Rectal smooth muscle tissue (tissue), 1 donor: ENCODE results near the gene SUN2.

ENCODE experiments used
- H3K27ac ChIP-seq: one replicate; pipeline ENCODE4 v1.7.0; 2013; ENCODE audit warnings: low read depth, low read length, inconsistent platforms
- H3K27me3 ChIP-seq: one replicate; pipeline ENCODE4 v1.7.0; 2013; ENCODE audit warnings: low read length; ENCODE audit not compliant: control insufficient read depth, insufficient read depth
- H3K36me3 ChIP-seq: one replicate; pipeline ENCODE4 v1.7.0; 2013; ENCODE audit warnings: low read length; ENCODE audit not compliant: control insufficient read depth, insufficient read depth
- H3K4me1 ChIP-seq: one replicate; pipeline ENCODE4 v1.7.0; 2013; ENCODE audit warnings: low read length; ENCODE audit not compliant: control insufficient read depth, insufficient read depth
- H3K4me3 ChIP-seq: one replicate; pipeline ENCODE4 v1.7.0; 2013; ENCODE audit warnings: low read length
- H3K9ac ChIP-seq: one replicate; pipeline ENCODE4 v1.7.0; 2013; ENCODE audit warnings: low read length

The SUN2 gene

GRCh38 chr22:38684895-38685294 is 70.9 kb downstream of the SUN2 start:
- Histone ChIP-seq H3K4me3 (no peak overlapping the region), H3K27me3 (no peaks in the 10 kb centered on the region), H3K27ac (no peak overlapping the region), H3K4me1 (peaks cover 10% of the 10 kb centered on the region), H3K9ac (no peak overlapping the region), H3K36me3 (peaks cover 38% of the 10 kb centered on the region)
